Psoas muscle (tissue), 8 donors: Measurements from ENCODE around the gene SLC39A7. TPM values are rescaled to one million over a fixed set of nuclear protein-coding genes. Genes with fewer than 3 reads are reported as not detected.

Source experiments
- ATAC-seq, 4 donors: fragments of 200-7000 bp; cut with Tn5 transposase; one replicate each; pipeline ENCODE4 v1.9.1; 2020; ENCODE audit warnings: moderate library complexity in 3 of 4, mild to moderate bottlenecking in 2 of 4
- DNase-seq, 2 donors: peaks; one replicate each; pipeline ENCODE4 v3.0.0-alpha.2; 2020
- H3K27ac ChIP-seq: fragments of 200-600 bp; one replicate; pipeline ENCODE4 v1.8.0; 2022
- H3K27me3 ChIP-seq, 3 donors: fragments of 200-600 bp in 1 of 3; one replicate each; pipeline versions ENCODE4 v1.6.1 to v1.8.0; 2013 to 2022; ENCODE audit warnings: low read length in 2 of 3, mild to moderate bottlenecking in 2 of 3, moderate library complexity in 1 of 3; ENCODE audit not compliant: insufficient read depth in 3 of 3
- H3K36me3 ChIP-seq, 2 donors: fragments of 200-600 bp in 1 of 2; one replicate each; pipeline versions ENCODE4 v1.6.1 to v1.8.0; 2013 to 2022; ENCODE audit warnings: low read depth in 1 of 2, mild to moderate bottlenecking in 1 of 2, moderate library complexity in 1 of 2; ENCODE audit not compliant: insufficient read depth in 1 of 2
- H3K4me1 ChIP-seq: fragments of 200-600 bp; one replicate; pipeline ENCODE4 v1.8.0; 2022
- H3K4me3 ChIP-seq: fragments of 200-600 bp; one replicate; pipeline ENCODE4 v1.8.0; 2022; ENCODE audit warnings: mild to moderate bottlenecking
- H3K9me3 ChIP-seq: fragments of 200-600 bp; one replicate; pipeline ENCODE4 v1.8.0; 2022
- CTCF ChIP-seq: fragments of 200-600 bp; IDR thresholded peaks from one replicate; pipeline ENCODE4 v1.8.0; 2022; ENCODE audit warnings: antibody characterized with exemption
- WGBS, 3 donors: extraction: QIAGEN DNeasy Blood & Tissue Kit; methylation state at CpG; one replicate each; pipeline versions ENCODE4 v1.1.6 to v1.1.7; 2013; 5-methylcytosine and 5-hydroxymethylcytosine counted together
- intact Hi-C, 2 donors: fragments of 100-400 bp; cut with DNase I; formaldehyde crosslinking; loops; one replicate each; pipeline versions ENCODE4 v1.11.0 to v1.14.2; 2022
- polyA plus RNA-seq, 3 donors: library from polyadenylated mRNA; stranded (reverse); fragments of 200-250 nt; gene quantifications; one replicate each; pipeline ENCODE4 v1.2.3, GENCODE V29; 2013
- total RNA-seq, 4 donors: library from RNA; stranded (reverse); fragmentation: NEBNext Ultra II Directional in 2 of 4; extraction: Animal tissue kit (Norgen Biotek cat#: 25700) in 2 of 4; gene quantifications; one replicate each; pipeline versions ENCODE4 v1.2.1 to v1.2.4, GENCODE V29; 2021 to 2023
- donor health status: healthy with polysubstance abuse.
- donor health status: DM: no; HTN: no; CAD: no; lungs with moderate emphysema.
- donor health status: Bipolar disorder and iron deficiency.
- donor health status: healthy.
- donor health status: DM: yes; HTN: yes; CAD: no.
- donor health status: DM: no; HTN: no; CAD: no.
- donor health status: DM: no; HTN: no; CAD: no.
- donor health status: DM: yes; HTN: yes; CAD: no.

SLC39A7 gene
- total and polyA plus RNA-seq, 7 donors: 17.6 to 126 (median 41.4) TPM

GRCh38 chr6:33166363-33166762 lies 34.3 kb upstream of the SLC39A7 start:
- 83 to 94% (median 85%) methylated on average over 4 to 6 of the region's 6 CpGs for WGBS, 3 donors
- TF ChIP-seq CTCF: no peak
- Histone ChIP-seq H3K36me3 (no peaks in the 10 kb centered on the region), H3K4me3 (no peak overlapping the region), H3K27ac (no peak overlapping the region), H3K27me3 (no peaks in the 10 kb centered on the region), H3K9me3 (no peaks in the 10 kb centered on the region), H3K4me1 (peaks cover 5% of the 10 kb centered on the region)
- ATAC-seq: no peak
- no peak for DNase-seq
- intact Hi-C loops: loop anchor here (1.0 to 5.0 kb wide), 2 partner anchors 25 to 71 kb away; no protein-coding TSS in a partner anchor

- DNase-seq: no peak
- ATAC-seq: no peak
- 84 to 87% (median 87%) methylated on average over 7 of the region's 7 CpGs for WGBS, 3 donors
- no peak overlapping the region for H3K4me3 ChIP-seq
- no peaks in the 10 kb centered on the region for H3K27me3 ChIP-seq
- H3K27ac ChIP-seq: no peak overlapping the region
- H3K9me3 ChIP-seq: no peaks in the 10 kb centered on the region
- H3K36me3 ChIP-seq: no peaks in the 10 kb centered on the region
- peaks cover 5% of the 10 kb centered on the region for H3K4me1 ChIP-seq
- no peak for TF ChIP-seq CTCF
- intact Hi-C loops: loop anchor here (1.0 to 5.0 kb wide), 2 partner anchors 24 to 70 kb away; no protein-coding TSS in a partner anchor
Observed at GRCh38 chr6:33166811-33167210, 33.9 kb upstream of the SLC39A7 start.

GRCh38 chr6:33167374-33168283 lies 33.0 kb upstream of the SLC39A7 start:
- Histone ChIP-seq H3K36me3 (no peaks in the 10 kb centered on the region), H3K9me3 (no peaks in the 10 kb centered on the region), H3K27ac (no peak overlapping the region), H3K4me3 (no peak overlapping the region), H3K27me3 (no peaks in the 10 kb centered on the region), H3K4me1 (no peaks in the 10 kb centered on the region)
- no peak for DNase-seq
- no peak for TF ChIP-seq CTCF
- ATAC-seq: no peak
- 84 to 87% (median 84%) methylated on average over 15 to 19 of the region's 19 CpGs for WGBS, 3 donors
- intact Hi-C loops: loop anchor here in 1 of 2 donors (5.0 kb wide), 1 partner anchor 70 kb away; no protein-coding TSS in a partner anchor

- no peaks in the 10 kb centered on the region for H3K4me1 ChIP-seq
- no peaks in the 10 kb centered on the region for H3K27me3 ChIP-seq
- no peaks in the 10 kb centered on the region for H3K36me3 ChIP-seq
- H3K9me3 ChIP-seq: no peaks in the 10 kb centered on the region
- no peak for DNase-seq
- 73 to 80% (median 76%) methylated on average over 6 of the region's 6 CpGs for WGBS, 3 donors
- no peak overlapping the region for H3K27ac ChIP-seq
- H3K4me3 ChIP-seq: no peak overlapping the region
- ATAC-seq: no peak
- TF ChIP-seq CTCF: no peak
- intact Hi-C loops: loop anchor here in 1 of 2 donors (5.0 kb wide), 1 partner anchor 69 kb away; no protein-coding TSS in a partner anchor
Observed at GRCh38 chr6:33168284-33168601, 32.4 kb upstream of the SLC39A7 start.
